Chondrocyte (in vitro differentiated cells): ENCODE data around the gene ALDH16A1. TPM values are rescaled to one million over a fixed set of nuclear protein-coding genes. Genes with fewer than 3 reads are reported as not detected.

Experiments used
- DNase-seq: peaks from one replicate; pipeline ENCODE4 v3.0.0; 2021; ENCODE audit warnings: mixed read lengths, low spot score
- H3K27ac Mint-ChIP-seq: one replicate; pipeline ENCODE4 v1.8.0; 2021; ENCODE audit warnings: mild to moderate bottlenecking, moderate library complexity, mixed read lengths; ENCODE audit not compliant: unreplicated experiment
- H3K27me3 Mint-ChIP-seq: 2 replicates; pipeline ENCODE4 v1.8.0; 2021; ENCODE audit warnings: low read depth, mixed read lengths
- H3K36me3 Mint-ChIP-seq: 2 replicates; pipeline ENCODE4 v1.8.0; 2021; ENCODE audit warnings: low read depth, mixed read lengths
- H3K4me1 Mint-ChIP-seq: 2 replicates; pipeline ENCODE4 v1.8.0; 2021; ENCODE audit warnings: low read depth, mild to moderate bottlenecking, mixed read lengths
- H3K4me3 Mint-ChIP-seq: one replicate; pipeline ENCODE4 v1.8.0; 2021; ENCODE audit warnings: mild to moderate bottlenecking, moderate library complexity, mixed read lengths; ENCODE audit not compliant: unreplicated experiment
- H3K9me3 Mint-ChIP-seq: 2 replicates; pipeline ENCODE4 v1.8.0; 2021; ENCODE audit warnings: low read depth, mixed read lengths
- total RNA-seq: library from RNA; stranded (reverse); gene quantifications from 3 replicates; pipeline ENCODE4 v1.2.1, GENCODE V29; 2021
- TF ChIP-seq, protein P1 (sequence below): fragments of 200-600 bp; sonication (generic); IDR thresholded peaks from 2 replicates; pipeline ENCODE4 v1.5.0; 2021; ENCODE audit warnings: antibody characterized with exemption, mild to moderate bottlenecking, moderate library complexity

ALDH16A1 gene
- total RNA-seq, 1 donor from 2014 or later, result 23.2 TPM

DNA sequence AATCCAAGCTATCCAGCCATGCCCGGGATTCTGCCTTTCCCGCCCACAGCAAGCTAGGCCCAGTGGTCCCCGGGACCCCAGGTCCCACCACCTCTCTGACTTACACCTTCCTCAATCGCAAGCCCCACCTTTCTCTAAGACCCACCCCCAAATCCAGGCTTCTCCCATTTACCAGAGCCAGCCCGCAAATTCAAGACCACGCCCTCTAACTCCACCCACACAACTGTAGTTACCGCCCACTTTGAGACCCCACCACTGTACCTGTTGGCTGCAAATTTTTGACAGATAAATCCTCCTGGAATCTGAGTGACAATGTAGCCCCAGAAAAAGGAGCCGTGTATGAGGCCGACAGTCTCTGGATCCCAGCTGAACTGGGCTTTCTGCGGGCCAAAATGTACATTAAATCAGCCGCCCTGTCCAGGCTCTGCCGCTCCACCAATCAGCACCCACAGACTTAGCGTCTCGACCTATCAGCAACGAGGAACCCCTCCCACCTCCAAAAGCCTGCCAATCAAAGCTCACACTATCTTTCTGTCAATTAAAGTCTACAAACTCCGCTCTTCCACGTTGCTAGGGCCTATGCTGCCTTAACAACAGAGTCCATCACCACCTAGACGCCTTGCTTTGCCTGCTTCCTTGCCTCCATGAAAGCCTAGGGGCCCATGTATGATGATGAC, 18.0 kb upstream of the ALDH16A1 start:
- Mint-ChIP-seq H3K4me1 (no peaks in the 10 kb centered on the region), H3K4me3 (no peak overlapping the region)
- TF ChIP-seq, protein P1, sequence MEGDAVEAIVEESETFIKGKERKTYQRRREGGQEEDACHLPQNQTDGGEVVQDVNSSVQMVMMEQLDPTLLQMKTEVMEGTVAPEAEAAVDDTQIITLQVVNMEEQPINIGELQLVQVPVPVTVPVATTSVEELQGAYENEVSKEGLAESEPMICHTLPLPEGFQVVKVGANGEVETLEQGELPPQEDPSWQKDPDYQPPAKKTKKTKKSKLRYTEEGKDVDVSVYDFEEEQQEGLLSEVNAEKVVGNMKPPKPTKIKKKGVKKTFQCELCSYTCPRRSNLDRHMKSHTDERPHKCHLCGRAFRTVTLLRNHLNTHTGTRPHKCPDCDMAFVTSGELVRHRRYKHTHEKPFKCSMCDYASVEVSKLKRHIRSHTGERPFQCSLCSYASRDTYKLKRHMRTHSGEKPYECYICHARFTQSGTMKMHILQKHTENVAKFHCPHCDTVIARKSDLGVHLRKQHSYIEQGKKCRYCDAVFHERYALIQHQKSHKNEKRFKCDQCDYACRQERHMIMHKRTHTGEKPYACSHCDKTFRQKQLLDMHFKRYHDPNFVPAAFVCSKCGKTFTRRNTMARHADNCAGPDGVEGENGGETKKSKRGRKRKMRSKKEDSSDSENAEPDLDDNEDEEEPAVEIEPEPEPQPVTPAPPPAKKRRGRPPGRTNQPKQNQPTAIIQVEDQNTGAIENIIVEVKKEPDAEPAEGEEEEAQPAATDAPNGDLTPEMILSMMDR, result no peak

DNA sequence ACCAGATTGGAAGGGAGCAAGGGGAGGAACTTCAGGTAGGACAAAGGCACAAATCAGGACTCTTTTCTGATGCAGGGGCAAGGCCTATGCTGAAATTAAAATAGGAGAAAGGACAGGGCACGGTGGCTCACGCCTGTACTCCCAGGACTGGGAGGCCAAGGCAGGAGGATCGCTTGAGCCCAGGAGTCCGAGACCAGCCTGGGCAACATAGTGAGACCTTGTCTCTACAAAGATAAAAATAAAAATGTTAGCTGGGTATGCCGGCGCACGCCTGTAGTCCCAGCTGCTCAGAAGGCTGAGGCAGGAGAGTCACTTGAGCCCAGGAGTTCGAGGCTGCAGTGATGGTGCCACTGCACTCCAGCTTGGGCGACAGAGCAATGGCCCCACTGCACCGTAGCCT, 17.4 kb upstream of the ALDH16A1 start:
- no peaks in the 10 kb centered on the region for H3K9me3 Mint-ChIP-seq
- peaks cover 74% of the 10 kb centered on the region for H3K27me3 Mint-ChIP-seq
- no peak for DNase-seq
- peaks cover under 1% of the 10 kb centered on the region for H3K36me3 Mint-ChIP-seq
- no peak overlapping the region for H3K27ac Mint-ChIP-seq
- peaks cover 3% of the 10 kb centered on the region for H3K4me1 Mint-ChIP-seq
- TF ChIP-seq, protein P1, result no peak
- H3K4me3 Mint-ChIP-seq, result no peak overlapping the region

More for the DNA sequence above, 18.0 kb upstream of the ALDH16A1 start:
- peaks cover 1% of the 10 kb centered on the region for H3K36me3 Mint-ChIP-seq
- H3K27me3 Mint-ChIP-seq, result peaks cover 72% of the 10 kb centered on the region
- DNase-seq, result no peak
- H3K27ac Mint-ChIP-seq, result no peak overlapping the region
- H3K9me3 Mint-ChIP-seq, result no peaks in the 10 kb centered on the region

DNA sequence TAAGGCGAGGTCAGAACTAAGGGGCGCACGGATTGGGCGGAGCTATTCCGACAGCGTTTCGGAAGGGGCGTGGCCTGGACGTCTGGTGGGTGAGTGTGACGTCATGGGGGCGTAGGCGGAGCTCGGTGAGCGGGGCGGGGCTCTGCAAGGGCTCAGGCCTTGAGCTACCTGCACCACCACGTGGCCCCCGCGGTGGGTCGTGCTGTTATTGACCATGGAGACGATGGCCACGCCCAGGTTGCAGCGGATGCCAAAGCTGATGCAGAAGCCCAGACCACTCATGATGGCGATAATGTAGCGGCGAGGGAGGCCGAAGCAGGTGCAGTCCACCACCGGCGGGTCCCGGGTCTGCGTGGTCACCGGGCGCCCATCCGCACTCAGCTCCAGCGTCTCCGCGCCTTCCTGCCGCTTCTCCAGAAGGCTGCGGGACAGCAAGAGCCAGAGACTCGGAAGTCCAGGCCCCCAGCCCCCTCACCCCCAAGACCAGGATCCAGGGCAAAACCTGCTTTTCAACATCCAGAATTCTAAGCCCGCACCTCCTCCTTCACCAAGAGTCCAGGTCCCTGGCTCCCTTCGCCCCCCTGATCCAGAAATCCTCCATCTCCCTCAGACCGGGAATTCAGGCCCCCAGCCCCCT, 16.5 kb upstream of the ALDH16A1 start:
- Mint-ChIP-seq H3K9me3 (no peaks in the 10 kb centered on the region), H3K36me3 (no peaks in the 10 kb centered on the region), H3K4me3 (no peak overlapping the region), H3K27ac (no peak overlapping the region), H3K27me3 (peaks cover 76% of the 10 kb centered on the region), H3K4me1 (peaks cover 8% of the 10 kb centered on the region)
- TF ChIP-seq, protein P1, result no peak
- no peak for DNase-seq

DNA sequence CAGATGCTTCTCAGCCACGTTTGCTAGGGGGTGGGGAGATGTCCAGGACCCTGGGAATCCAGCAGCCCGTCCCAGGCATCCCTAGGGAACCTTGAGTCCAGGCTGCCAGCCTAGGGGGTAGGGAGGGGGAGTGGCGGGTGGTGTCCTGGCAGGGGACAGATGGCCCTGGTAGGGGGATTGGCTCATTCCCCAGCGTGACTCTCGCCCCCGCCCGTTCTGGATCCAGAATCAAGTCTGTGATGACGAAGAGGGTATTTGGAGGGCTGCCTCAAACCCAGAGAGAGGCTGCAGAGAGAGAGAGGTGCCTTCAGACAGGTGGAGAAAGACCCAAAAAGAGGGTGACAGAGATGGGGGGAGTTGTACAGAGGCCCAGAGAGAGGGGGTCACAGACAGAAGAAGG, 15.8 kb upstream of the ALDH16A1 start:
- TF ChIP-seq, protein P1, result no peak
- no peak for DNase-seq
- Mint-ChIP-seq H3K36me3 (no peaks in the 10 kb centered on the region), H3K4me1 (peaks cover 15% of the 10 kb centered on the region), H3K4me3 (no peak overlapping the region), H3K27me3 (peaks cover 79% of the 10 kb centered on the region), H3K27ac (no peak overlapping the region), H3K9me3 (no peaks in the 10 kb centered on the region)

DNA sequence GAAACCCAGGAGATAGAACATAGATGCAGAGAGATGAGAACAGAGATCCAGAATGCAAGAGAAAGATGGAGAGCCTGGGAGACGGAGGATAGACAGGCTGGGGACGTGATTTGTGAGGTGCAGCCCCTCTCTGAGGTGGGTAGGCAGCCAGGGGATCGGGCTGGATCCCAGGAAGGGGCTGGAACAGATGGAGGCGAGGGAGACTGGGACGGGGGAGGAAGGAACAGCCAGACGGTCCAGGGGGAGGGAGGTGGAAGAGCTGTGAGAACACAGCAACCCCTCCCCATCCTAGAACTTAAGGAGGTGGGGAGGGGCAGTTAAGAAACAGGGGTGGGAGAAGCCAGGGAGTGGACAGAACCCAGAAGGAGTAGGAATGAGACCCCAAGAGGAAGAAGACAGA, 14.8 kb upstream of the ALDH16A1 start:
- no peak overlapping the region for H3K4me3 Mint-ChIP-seq
- TF ChIP-seq, protein P1, result no peak
- H3K36me3 Mint-ChIP-seq, result no peaks in the 10 kb centered on the region
- DNase-seq, result no peak
- H3K4me1 Mint-ChIP-seq, result peaks cover 18% of the 10 kb centered on the region
- H3K9me3 Mint-ChIP-seq, result no peaks in the 10 kb centered on the region
- H3K27me3 Mint-ChIP-seq, result peaks cover 76% of the 10 kb centered on the region
- no peak overlapping the region for H3K27ac Mint-ChIP-seq
